GM18526 (cell line): ENCODE data around the gene PHF5A.

Experiments
- POLR2A ChIP-seq: IDR thresholded peaks from 3 replicates; pipeline ENCODE4 v1.6.1; 2011; ENCODE audit not compliant: insufficient read length; ENCODE audit errors: extremely low read depth

The PHF5A gene

DNA sequence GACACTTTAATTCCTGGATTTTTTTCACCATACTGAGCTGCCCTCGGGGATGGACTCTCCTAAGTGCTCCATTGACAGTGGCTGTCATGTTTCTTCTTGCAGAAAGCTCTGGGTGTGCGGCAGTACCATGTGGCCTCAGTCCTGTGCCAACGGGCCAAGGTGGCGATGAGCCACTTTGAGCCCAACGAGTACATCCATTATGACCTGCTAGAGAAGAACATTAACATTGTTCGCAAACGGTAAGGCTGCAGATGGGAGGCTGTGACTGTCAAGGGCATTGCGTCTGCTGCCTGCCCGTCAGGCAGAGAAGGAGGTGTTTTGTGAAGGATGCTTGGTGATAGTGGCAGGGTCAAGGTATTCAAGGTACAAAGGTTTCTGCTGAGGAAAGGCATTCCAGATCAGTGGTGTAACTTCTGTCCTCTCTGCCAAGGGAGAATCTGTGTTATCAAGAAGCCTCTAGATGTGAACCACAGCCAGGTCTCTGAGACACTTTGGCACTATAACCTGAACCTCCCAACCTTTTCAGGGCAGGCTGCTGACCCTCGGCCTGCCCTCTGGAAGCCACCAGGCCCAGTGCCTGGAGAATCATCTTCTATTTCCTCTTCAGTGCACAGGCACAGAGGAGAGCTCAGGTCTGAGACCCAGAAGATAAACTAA lies 31.3 kb upstream of the PHF5A start:
- TF ChIP-seq POLR2A, result no peak

DNA sequence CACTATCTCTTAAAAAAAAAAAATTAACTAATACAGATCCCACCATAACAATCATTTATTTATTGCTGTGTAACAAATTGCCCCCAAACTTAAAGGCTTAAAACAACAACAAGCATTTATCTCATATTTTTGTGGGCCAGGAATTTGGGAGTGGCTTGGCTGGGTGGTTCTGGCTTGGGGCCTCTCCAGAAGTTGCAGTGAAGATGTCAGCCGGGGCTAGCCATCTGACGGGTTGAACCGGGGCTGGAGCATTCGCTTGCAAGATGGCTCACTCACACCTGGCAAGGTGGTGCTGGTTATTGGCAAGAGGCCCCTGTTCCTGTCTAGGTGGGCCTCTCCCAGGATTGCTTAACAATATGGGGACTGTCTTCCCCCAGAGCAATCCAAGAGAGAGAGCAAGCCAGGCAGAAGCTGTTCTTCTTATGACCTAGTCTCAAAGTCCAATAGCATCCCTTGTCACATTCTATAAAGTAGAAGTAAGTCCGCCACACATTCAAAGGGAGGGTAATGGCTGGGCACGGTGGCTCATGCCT lies 29.9 kb upstream of the PHF5A start:
- no peak for TF ChIP-seq POLR2A

DNA sequence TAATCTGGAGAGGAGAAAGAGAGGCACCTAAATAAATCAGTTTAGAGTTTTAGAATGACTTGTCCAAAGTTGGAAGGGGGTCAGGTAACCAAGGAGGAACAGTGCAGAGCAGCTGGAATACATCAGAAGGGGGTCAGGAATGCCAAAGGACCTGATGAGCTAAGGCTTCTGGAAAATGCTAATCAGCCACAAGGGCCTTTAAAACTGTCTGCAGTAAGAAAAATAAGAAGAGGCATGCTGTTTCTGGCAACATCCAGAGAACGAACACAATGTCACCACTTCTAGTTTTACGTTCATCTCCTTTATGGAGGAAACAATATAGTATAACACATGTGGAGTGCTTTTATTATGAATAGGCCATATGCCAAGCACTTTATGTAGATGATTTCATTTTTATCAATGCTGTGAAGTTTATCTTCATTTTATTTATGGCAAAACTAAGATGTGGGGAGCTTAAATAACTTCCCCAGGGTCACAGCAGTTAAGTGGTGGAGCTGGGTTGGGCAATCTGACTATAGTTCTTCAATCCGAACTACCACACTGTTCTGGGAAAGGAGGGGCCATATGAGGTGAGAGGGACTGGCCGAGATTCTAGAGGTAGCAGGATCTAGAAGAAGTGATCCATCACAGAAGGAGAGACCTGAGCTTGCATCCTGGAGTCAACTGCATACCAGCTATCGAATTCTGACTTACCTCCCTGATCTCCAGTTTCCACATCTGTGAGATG lies 23.0 kb upstream of the PHF5A start:
- no peak for TF ChIP-seq POLR2A

DNA sequence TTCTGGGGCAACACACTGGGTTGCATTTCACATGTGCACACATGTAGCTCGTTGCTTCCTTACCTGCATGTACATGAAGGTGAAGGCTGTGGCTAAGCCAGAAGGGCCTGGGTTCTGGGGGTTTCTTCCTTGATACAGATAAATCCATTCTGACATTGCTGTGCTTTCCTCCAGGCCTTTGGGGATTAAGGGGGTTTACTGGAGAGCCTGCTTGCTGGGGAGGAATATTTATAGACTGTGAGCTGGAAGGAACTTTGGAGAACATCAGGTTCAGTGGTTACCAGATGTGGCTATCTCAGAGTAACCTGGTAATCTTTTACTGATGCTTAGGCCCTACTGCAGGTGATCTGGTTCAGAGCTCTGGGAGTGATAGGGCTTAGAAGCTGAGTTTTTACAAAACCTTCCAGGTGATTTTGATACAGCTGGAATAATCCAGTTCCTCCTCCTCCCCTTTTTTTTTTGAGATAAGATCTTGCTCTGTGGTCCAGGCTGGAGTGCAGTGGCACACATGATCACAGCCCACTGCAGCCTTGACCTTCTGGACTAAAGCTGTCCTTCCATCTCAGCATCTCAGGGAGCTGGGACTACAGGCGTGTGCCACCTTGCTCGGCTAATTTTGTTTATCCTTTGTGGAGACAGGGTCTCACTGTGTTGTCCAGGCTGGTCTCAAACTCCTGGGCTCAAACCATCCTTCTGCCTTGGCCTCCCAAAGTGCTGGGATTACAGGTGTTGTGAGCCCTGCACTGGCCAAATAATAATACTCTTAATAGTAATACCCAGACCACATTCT lies 20.3 kb upstream of the PHF5A start:
- TF ChIP-seq POLR2A, result no peak

DNA sequence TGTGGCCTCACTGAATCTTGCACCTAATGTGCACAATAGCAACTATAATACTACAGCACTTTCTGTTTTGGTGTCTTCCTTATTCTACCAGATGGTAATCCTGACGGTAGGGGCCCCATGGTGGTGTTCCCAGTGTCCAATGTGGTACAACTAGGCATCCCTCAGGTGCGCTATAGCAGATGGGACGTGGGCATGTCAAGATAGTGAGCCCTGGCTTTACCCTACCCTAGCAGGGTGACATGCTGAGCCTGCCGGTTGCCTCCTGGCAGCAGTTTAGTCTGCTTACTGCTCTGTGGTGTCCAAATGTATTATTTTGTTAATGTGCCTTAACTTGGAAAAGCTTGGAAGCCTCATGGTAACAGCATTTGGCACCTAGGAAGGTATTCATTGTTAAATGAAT lies 19.6 kb upstream of the PHF5A start:
- TF ChIP-seq POLR2A, result no peak

DNA sequence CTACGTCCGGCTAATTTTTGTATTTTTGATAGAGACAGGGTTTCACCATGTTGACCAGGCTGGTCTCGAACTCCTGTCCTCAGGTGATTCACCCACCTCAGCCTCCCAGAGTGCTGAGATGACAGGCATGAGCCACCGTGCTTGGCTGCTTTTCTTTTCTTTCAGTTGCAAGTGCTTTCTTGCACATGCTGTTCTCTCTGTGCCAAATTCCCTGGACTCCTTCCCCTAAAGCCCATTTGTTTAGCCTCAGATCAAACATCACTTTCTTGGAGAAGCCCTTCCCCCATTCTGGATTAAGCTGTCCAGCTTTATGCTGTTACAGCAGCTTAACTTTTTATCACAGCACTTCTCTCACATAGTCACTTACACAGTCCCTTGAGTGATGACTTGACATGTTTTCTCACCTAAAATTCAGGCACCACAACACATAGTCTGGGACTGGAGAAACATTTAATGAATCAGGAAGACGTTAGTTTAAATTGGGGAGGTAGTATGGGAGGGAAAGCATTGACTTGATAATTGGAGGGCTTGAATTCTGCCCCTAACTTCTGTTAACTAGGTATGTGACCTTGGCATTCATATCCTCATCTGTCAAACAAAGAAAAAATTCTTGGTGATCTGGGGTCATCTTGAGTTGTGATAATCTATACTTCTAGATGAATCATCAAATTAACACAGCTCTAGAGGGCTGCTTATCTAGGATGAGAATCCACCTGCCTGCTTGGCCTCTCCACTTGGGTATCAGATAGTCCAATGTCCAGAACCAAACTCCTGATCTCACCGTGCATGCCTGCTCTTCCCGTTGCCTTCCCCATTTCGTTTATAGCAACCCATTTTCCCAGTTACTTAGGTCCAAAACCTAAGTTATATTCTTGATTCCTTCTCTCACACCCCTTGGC lies 18.8 kb upstream of the PHF5A start:
- no peak for TF ChIP-seq POLR2A

DNA sequence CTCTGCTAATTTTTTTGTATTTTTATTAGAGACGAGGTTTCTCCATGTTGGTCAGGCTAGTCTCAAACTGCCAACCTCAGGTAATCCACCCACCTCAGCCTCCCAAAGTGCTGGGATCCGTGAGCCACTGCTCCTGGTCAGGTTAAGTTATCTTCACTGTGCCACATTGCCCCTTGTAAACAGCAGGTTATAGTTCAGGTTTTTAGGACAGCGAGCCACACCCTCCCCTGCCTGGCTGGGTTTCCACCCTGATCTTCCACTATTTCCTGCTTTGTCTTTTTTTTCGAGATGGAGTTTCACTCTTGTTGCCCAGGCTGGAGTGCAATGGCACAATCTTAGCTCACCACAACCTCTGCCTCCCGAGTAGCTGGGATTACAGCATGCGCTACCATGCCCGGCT lies 16.5 kb upstream of the PHF5A start:
- TF ChIP-seq POLR2A, result no peak

DNA sequence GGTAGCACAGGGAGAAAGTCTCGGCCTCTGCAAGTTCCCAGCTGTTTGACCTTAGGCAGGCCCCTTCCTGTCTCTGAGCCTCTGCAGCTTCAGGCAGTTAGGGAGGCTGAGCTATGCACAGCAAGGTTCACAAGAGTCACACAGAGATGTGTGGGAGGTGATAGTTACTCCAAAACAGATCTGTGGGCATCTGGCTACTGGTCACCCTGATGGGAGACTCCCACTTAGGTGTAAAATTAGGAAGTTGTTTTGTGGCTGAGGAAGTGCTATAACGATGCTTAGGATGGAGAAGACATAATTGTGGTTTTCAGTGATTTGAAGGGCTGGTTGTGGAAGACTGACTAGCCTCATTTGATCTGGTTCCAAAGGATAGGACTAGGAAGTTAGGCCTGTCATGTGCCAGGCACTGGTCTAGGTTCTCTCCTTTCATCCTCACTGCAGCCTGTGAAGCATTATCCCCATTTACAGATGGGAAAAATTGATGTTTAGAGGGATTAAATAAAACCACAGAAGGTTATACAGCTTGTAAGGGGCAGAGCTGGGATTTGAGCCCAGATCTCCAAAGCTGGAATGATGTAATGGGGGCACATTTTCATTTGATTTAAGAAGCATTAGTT lies 13.9 kb upstream of the PHF5A start:
- no peak for TF ChIP-seq POLR2A

DNA sequence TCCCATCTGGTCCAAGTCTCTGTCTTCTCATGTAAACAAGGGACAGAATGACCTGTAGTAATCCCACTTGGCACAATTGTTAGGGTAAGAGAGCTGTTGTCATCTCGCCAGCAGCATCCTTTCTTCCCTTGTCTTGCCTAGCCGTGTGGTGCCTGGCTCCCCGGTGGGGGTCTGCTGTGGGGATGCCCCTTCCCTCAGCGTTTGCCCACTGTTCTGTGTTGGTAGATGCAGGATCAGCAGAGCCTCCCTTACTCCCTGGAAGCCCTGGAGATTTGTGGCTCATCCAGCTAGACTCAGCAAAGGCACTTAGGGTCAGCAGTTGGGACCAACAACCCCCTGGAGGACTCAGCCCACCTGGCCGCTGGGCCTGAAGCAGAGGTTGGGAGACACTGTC lies 13.4 kb upstream of the PHF5A start:
- no peak for TF ChIP-seq POLR2A

DNA sequence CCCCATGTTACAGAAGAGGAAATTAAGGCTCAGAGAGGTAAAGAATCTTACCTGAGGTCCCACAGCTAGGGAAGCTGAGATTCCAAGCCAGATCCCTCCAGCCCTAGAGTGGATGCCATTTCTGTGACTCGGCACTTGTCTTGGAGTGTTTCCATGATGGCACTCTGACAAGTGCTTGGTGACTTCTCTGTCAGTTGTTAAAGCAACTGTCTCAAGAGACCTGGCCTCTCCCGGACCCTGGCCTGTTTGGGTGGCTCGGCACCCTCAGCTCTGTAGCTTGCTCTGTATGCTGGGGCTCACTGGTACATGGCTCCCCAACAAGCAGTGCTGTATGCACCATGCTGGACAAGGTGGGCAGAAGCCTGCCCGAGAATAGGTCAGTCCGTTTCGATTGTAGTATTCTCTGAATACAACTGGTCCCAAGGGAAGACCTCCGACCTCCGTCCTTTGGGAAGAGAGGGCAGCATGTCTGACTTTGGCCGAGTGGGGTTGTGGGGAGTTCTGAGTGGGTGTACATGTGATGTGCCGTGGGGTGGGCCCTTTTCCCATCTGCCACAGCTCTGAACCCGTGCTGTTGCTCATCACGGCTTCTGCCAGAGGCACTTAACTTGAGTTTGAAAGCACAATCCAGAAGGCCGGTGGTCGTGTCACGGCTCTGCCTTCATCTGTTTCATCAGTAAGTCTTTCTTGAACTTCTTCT lies 12.8 kb upstream of the PHF5A start:
- TF ChIP-seq POLR2A, result no peak

DNA sequence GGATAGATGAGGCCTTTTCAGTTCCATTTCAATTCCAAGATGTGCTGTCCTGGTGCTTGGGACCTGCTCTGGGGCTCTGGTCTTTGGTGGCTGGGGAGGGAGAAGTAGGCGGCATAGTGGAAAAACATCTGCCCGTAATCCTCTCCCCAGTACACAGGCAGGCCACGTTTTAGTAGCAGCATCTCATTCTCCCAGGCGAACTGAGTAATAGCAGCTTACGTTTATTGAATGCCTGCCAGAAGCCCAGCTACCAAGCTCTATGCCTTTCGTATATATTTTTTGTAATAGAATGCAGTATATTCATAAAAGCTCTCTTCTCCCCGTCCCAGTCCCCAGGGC lies 11.9 kb upstream of the PHF5A start:
- no peak for TF ChIP-seq POLR2A

DNA sequence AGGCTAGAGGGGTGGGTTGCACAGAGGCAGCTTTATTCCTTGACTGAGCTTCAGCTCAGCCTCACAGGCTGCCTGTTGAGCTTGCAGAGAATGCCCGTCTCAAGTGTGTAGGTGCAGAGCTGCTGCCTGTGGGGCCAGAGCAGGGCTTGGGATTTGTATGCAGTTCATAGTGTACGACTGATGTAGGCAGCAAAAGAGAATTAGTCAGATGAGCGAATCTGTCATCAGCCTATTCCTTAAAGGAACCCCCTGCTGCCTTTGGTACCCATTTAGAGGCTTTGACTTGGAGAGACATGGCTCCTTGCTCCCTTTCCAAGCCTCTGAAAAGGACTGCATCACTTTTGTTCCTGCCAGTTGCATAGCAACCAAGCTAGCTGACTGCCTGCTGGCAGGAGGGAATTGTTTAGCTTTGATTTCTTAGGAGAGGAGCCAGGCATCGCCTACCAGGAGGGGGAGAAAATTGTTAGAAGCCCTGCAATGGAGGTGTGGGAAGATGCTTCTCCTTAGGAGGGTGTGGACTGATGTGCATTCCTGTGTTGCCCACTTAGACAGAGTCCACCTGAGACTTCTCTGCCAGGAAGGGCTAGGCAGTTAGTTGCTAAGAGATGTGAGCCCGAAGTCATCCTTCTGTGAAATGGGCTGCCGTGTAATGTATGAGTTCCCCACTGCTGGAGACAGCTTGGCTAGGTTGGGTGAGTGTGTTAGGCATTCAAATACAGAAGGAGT lies 11.3 kb upstream of the PHF5A start:
- TF ChIP-seq POLR2A, result no peak

DNA sequence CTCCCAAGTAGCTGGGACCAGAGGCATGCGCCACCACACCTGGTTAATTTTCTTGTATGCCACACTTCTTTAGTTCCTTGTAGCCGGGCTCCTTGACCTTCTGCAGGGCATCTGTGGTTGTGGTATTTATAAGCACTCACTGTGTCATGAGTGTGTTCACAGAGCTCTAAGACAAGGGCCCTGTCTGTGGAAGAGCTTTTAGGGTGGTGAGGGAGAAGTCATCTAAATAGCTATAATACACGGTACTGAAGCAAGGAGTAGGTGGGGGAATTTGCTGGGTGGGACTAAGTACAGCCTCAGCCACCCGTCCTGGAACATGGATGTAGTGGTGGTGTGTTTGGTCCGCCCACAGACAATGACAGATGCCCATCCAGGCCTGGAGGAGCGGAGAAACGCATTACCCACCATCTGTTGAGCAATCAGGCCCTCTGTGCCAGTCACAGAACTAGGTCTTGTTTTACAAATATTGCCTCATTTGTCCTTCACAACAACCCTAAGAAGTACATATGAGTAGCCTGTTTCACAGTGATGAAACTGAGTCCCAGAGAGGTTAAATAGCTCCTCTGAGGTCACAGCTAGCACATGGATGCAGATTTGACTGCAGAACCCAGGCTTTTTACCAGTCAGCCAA lies 10.5 kb upstream of the PHF5A start:
- no peak for TF ChIP-seq POLR2A
